HG03139 (cell line): ENCODE results near the gene DLX2.
"Not testable (repeated sequence)": the region's sequence is repeated elsewhere in the genome, so short reads cannot be mapped to it uniquely, and the experiment has no call there.

Experiments
- ATAC-seq: cut with Tn5 transposase; IDR thresholded peaks from one replicate; pipeline ENCODE4 v1.9.1; 2021; ENCODE audit not compliant: unreplicated experiment

DLX2 gene

DNA sequence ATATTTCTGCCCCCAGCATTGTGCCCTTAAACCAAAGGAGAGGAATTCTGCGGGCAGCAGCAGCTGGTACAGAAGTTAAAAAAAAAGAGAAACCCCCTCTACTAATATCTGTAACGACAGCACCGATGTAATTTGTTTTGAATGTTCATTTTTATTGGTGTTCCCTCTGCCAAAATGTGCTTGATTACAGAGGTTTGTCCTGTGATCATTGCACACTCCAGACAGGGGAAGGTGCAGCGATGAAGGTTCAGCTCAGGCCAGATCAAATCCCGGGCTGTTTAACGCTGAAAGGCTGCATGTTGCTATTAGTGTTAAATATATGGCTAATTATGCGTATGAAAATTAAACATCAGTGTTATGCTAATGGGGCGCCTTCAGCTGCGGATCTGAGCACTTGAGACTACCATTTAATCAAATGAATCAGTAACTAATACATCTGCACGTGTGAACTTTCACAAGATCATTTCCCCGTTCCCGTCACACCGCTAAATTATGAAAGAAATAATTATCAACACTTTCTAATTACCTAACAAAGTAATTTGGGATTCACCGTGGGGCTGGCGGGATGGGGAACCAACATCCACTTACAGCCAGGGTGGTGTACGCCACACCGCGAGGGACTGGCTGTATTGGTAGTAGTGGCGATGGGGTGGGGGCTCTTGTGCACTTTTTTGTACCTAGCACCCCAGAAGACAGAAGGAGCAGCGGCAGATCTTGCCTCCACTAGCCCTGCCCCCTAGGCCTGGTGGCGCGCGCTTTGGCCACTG lies 18.9 kb downstream of the DLX2 start:
- ATAC-seq: no peak

DNA sequence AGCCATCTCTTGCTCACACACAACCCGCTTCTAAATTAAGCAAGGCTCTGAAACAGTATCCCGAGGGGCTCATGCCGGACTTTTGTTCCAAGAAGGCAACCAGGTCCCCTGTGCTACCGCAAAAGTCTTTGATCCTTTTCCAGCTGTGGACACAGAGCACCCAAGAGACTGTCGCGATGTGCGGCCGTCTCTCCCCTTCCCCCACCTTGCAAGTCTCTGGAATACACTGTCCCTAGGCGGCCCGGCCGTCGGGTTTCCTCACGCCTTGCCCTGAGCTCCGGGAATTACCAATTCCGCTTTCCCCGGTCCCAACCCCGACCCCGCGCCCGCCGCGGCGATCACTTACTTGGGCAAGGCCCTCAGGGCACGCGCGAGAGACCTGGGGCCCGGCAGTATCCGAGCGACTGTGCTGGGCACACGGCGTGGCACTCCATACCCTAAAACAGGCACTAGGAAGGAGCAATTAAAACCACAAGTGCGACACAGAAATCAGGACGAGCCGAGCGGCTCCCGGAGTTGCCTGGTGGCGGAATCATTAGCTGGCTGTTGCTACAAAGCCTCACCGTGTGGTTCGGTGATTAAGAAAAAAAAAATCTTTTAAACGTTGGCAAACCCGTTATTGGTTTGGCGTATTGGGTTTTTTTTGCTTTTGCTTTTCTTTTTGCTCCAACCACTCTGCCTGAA lies 19.6 kb downstream of the DLX2 start:
- ATAC-seq: no peak

DNA sequence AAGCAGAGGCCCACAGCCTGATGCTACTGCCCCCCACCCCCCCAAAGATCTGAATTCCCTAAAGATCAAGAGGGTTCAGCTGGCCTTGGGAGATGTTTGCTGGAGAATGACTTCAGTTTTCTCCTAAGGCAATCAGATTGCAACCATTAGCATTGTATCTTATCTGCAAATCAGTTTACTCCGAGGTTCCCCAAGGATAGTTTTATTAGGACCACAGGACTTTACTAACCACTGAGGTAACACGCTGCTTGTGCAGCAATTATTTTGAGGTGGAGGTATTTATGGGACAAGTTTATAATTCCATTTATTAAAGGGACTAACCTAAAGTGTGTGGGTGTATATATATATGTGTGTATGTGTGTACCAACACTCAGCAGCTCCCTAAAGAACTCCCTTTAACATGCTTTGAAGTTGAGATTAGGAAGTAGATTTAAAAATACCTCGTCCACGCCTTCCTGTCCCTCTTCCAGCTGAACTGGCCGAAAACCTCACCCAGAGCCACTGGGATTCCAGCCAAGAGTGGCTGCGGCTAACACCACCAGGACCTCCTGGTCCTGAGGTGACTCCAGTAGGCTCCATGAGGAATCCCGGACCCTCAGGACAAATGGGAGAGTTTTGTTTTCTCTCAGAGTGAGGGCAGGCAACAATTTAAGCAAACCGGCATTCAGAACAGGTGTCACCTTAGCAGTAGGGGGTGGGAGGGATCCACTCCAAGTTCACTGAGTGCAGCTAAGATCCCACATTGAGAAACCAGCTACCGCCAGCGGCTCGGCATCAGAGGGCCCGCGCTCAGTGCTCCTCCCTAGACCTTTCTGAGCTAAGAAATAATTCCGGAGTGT lies 20.4 kb downstream of the DLX2 start:
- ATAC-seq: no peak

- no peak for ATAC-seq
Measured at GRCh38 chr2:172081221-172082022, 21.3 kb downstream of the DLX2 start.

DNA sequence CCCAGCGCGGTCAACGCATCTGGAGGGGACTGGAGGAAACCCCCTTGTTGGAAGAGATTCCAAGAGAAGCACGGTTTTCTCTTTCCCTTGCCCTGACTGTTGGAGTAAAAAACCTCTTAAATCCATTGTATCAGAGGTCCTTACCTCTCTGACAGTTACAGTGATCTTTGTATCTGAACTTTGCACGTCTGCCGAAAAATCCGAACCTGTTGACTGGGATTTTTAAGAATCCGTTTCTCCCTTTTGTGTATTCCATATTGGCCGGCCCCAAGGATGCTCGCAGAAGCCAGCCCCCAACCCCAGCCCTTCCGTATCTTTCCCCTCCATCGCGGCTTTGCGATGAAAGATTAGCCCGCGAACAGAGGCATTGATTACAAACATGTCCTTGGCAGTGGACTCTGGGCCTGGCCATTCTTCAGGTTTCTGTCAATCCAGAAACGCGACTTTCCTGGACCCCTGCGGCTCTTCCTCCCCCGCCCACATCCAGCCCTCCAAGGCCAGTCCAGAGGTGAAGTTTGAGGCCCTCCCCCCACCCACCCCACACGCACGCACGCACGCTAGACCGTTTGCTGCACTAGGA lies 22.0 kb downstream of the DLX2 start:
- no peak for ATAC-seq

DNA sequence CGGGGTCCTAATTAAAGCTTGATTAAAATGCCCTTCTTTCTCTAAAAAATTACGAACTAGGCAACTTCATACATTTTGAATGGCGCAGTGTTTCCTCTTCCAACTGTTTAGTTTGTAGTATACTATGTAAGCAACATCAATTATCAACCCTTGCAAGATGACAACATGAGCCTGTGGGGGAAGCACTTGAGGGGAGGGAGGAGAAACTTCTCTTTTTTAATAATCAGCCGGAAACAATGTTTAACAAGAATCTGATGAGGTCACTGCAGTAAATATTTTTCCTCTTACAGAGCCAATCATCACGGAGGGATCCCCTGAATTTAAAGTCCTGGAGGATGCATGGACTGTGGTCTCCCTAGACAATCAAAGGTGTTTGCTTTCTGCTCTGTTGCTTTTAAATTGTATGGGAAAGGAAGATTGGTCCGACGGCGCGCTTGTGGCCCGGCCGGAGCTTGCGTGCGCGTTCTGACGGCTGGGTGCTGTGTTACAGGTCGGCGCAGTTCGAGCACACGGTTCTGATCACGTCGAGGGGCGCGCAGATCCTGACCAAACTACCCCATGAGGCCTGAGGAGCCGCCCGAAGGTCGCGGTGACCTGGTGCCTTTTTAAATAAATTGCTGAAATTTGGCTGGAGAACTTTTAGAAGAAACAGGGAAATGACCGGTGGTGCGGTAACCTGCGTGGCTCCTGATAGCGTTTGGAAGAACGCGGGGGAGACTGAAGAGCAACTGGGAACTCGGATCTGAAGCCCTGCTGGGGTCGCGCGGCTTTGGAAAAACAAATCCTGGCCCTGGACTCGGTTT lies 22.7 kb downstream of the DLX2 start:
- no peak for ATAC-seq

DNA sequence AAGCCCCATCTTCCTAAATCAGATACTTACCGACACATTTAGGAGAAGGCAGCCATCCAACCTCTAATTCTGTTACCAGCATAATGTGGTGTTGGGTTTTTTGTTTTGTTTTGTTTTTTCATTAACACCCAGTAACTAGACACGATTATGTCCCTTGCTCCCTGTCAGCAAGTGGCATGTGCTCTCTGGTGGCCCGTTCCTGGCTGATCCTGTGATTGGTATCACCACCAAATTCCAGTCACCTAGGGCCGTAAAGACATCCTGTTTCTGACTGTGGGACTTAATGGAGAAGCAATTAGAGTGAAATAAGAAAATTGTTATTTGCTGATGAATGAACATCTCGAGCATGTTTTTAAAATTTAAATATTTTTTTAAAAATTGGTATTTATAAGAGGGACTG lies 23.3 kb downstream of the DLX2 start:
- ATAC-seq: no peak

GRCh38 chr2:172074254-172074653 lies 28.4 kb downstream of the DLX2 start:
- ATAC-seq: no peak

- ATAC-seq: no peak
Measured at GRCh38 chr2:172073518-172073917, 29.2 kb downstream of the DLX2 start.

DNA sequence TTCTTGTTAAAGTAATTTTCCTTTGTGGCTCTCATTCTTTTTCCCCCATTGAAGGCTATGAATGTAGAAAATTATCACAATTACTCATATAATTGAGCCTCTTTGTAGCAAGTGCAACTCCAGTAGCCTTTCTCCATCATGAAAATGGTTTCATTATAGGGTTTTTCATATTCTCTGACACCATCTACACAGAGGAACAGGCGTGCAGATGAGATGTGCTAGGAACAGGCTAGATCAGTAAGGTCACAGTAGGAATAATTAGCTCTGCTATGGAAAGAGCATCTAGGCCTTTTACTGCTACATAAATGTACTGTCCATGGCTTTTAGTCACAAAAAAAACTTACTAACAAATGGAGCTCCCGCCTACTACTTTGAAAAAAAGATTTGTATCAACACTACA lies 30.0 kb downstream of the DLX2 start:
- no peak for ATAC-seq

DNA sequence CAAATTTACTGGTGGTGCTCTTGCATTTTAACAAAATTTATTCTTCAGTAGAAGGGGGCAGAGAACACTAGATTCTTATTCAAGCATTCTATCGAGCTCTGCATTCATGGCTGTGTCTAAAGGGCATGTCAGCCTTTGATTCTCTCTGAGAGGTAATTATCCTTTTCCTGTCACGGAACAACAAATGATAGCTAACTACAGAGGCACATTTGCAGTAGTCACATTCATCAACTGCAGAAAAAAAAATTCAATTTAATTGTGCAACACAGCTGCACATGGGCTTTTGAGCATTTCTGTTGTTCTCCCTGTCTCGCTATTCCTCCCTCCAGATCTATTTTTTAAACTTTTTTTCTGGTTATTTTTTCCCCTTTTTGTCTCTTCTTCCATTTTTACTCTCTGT lies 30.4 kb downstream of the DLX2 start:
- ATAC-seq: no peak

GRCh38 chr2:172070936-172071335 lies 31.8 kb downstream of the DLX2 start:
- no peak for ATAC-seq

DNA sequence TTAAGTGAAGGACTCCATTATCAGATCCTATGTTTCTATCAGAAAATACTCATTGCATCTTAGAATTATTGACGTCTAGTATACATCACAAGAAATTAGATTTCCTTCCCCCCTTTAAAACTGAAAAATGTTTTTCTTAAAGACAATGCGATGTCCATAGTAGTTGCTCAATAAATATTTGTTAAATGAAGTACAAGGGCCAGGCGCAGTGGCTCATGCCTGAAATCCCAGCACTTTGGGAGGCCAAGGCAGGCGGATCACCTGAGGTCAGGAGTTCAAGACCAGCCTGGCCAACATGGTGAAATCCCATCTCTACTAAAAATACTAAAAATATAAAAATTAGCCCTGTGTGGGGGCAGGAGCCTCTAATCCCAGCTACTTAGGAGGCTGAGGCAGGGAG lies 34.8 kb downstream of the DLX2 start:
- not testable (repeated sequence) for ATAC-seq

DNA sequence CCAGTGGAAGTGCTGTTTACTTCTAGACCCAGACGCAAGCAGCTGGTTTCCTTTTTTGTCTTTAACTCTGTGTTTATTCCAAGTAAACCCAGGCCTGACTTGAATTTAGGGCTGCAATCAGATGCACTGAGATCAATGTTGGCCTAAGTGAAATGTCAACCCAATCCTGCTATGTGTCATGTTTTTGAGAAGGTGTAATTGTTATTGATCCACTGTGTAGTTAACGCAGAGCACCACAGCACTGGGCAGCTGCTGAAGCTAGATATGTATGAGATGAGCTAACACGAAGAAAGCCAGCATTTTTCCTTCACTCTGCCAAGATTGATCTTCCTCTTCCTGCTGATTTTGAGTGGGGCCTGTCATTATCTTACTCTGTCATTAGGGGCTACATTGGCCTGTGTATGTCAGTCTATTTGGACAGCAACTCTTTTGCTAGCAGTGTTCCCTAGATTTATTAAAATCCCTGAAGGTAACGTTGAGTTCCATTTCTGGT lies 36.3 kb downstream of the DLX2 start:
- ATAC-seq: no peak

DNA sequence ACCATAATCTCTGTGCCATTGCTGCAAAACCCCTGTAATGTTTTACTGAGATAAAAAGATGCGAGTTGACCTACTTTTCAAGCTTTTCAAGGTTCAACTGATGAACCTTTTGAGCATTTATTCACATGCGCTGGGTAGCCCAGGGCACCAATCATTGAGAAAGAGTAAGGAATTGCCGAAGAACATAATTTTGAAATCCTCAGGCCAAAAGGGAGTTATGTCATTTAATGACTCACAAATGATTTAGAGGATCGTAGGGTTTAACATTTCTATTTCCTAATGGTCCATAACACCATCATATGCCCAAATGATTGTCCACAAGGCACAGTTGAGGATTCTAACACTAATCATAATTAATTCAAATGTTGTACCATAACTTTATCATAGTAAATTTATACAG lies 37.6 kb downstream of the DLX2 start:
- ATAC-seq: no peak

GRCh38 chr2:172063446-172063845 lies 39.3 kb downstream of the DLX2 start:
- ATAC-seq: no peak

DNA sequence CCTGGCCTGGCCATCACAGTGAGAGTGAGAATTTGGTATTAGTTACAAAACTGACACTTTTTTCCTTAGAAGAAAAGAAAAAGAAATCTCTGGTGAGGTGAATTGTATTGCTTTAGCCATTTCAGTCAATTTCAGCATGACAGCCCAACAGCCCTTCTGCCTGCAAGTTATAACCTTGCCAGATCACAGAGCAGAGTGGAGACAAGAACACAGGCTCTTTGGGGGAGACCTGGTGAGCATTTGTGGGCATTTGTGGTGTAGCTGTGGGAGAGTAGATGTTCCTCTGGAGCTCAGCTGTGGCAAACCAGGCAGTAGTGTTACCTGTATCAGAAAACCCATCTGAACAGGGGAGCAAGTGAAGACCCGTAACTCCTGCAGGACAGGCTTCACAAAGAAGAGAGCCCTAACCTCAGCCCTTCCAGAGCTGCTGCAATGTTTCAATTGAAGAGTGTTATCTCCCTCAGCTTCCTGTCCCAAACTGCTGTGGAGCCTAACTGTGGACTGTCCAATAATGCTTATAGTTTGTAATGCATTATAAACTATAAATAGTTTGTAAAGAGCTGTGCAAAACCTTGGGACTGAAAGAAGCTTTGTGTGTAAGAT lies 40.2 kb downstream of the DLX2 start:
- no peak for ATAC-seq

DNA sequence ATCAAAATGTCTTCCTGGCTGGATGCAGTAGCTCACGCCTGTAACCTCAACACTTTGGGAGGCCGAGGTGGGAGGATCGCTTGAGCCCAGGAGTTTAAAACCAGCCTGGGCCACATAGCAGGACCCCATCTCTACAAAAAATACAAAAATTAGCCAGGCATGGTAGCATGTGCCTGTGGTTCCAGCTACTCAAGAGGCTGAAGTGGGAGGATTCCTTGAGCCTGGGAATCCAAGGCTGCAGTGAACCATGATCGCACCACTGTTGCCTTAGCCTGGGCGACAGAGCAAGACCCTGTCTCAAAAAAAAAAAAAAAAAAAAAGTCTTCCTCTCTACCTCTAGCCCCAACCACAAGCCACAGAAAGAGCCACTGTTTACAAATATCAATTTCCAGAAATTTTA lies 42.6 kb downstream of the DLX2 start:
- ATAC-seq: not testable (repeated sequence)

DNA sequence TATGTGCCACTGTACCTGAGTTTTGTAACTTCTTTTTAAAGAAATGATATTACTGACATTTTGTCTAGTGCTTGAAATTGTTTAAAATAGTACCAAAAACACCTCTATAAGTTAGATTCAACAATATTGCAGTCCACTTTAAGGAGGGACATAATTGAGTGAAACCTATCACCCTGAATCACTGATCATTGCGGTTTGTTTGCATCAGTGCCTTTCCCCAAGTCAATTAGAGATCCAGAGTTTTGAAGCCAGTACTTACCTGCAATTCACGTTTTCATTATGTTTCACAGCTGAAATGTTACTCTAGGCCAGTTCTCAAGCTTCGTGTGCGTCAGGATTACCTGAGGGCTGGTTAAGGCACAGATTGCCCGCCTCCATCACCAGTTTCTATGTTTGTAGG lies 44.0 kb downstream of the DLX2 start:
- ATAC-seq: no peak
